ENCODE measurements around the gene ECD.

DNA sequence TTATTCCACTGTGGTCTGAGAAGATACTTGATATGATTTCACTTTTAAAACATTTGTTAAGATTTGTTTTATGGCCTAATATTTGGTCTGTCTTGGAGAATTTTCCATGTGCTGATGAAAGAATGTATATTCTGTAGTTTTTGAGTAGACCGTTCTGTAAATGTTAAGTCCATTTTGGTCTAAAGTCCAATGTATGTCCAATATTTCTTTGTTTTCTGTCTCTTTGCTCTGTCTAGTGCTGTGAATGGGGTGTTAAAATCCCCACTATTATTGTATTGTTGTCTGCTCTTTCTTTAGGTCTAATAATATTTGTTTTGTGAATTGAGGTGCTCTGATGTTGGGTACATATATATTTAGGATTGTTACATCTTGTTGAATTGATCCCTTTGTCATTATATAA is 47.9 kb upstream of the ECD start:
- no peak for TF ChIP-seq MAFK (IDR thresholded peaks at IDR 0.05; ENCODE audit: partially characterized antibody)
- TF ChIP-seq MAX (IDR thresholded peaks at IDR 0.05) = no peak
- TF ChIP-seq POLR2A (IDR thresholded peaks at IDR 0.05; ENCODE audit: low read length) = no peak
- no peak for TF ChIP-seq RNF2 (IDR thresholded peaks at IDR 0.05; ENCODE audit: borderline replicate concordance, low read depth)
- no peak for TF ChIP-seq ZFP36 (IDR thresholded peaks at IDR 0.05; ENCODE audit: borderline replicate concordance, partially characterized antibody)
- no peak for TF ChIP-seq GATA3 (IDR thresholded peaks at IDR 0.05; ENCODE audit: borderline replicate concordance)
